GM18519 (cell line): Measurements from ENCODE around the gene MS4A18.
"Not testable (repeated sequence)": the region's sequence is repeated elsewhere in the genome, so short reads cannot be mapped to it uniquely, and the experiment has no call there.

Experiments used
- ATAC-seq: cut with Tn5 transposase; IDR thresholded peaks from one replicate; pipeline ENCODE4 v1.9.1; 2021; ENCODE audit warnings: mild to moderate bottlenecking, moderate library complexity; ENCODE audit not compliant: unreplicated experiment, low FRiP score

MS4A18 gene

GRCh38 chr11:60724420-60724819, at the start of gene MS4A18:
Gene MS4A18, plus strand, starts transcription at chr11:60724720.
- ATAC-seq = no peak

- not testable (repeated sequence) for ATAC-seq
These were observed 46.3 kb upstream of the MS4A18 start for GRCh38 chr11:60678231-60678630.

- ATAC-seq = no peak
These were observed 44.6 kb upstream of the MS4A18 start for GRCh38 chr11:60679879-60680278.

- ATAC-seq = no peak
These were observed 43.9 kb upstream of the MS4A18 start for GRCh38 chr11:60680455-60681119.

GRCh38 chr11:60684541-60684848, 40.0 kb upstream of the MS4A18 start:
- ATAC-seq = not testable (repeated sequence)

- ATAC-seq = no peak
These were observed 32.9 kb upstream of the MS4A18 start for GRCh38 chr11:60691661-60692060.

GRCh38 chr11:60699284-60699691, 25.2 kb upstream of the MS4A18 start, which contains the start of gene MS4A8:
Gene MS4A8, plus strand, starts transcription at chr11:60699612. Its CDS starts 1,249 bp downstream, at chr11:60700861.
- no peak for ATAC-seq

- ATAC-seq = no peak
These were observed 24.6 kb upstream of the MS4A18 start for GRCh38 chr11:60699936-60700335.

GRCh38 chr11:60700689-60701468, 23.6 kb upstream of the MS4A18 start:
- no peak for ATAC-seq

GRCh38 chr11:60701469-60701818, 23.1 kb upstream of the MS4A18 start:
- no peak for ATAC-seq

GRCh38 chr11:60703374-60703773, 21.1 kb upstream of the MS4A18 start:
- ATAC-seq = no peak

- no peak for ATAC-seq
These were observed 18.6 kb upstream of the MS4A18 start for GRCh38 chr11:60705895-60706294.

- ATAC-seq = no peak
These were observed 17.6 kb upstream of the MS4A18 start for GRCh38 chr11:60706931-60707330.

- no peak for ATAC-seq
These were observed 14.0 kb upstream of the MS4A18 start for GRCh38 chr11:60710482-60710881.

GRCh38 chr11:60711276-60711675, 13.2 kb upstream of the MS4A18 start:
- ATAC-seq = no peak

GRCh38 chr11:60713423-60713822, 11.1 kb upstream of the MS4A18 start:
- ATAC-seq = not testable (repeated sequence)

GRCh38 chr11:60717956-60718355, 6.6 kb upstream of the MS4A18 start:
- ATAC-seq = no peak

- no peak for ATAC-seq
These were observed 5.8 kb upstream of the MS4A18 start for GRCh38 chr11:60718524-60719316.

- no peak for ATAC-seq
These were observed 5.1 kb upstream of the MS4A18 start for GRCh38 chr11:60719391-60719790.

- ATAC-seq = no peak
These were observed 4.1 kb upstream of the MS4A18 start for GRCh38 chr11:60720460-60720859.

GRCh38 chr11:60725592-60725991, 1.1 kb downstream of the MS4A18 start:
- ATAC-seq = no peak
